ENCODE measurements around the gene USP48.

DNA sequence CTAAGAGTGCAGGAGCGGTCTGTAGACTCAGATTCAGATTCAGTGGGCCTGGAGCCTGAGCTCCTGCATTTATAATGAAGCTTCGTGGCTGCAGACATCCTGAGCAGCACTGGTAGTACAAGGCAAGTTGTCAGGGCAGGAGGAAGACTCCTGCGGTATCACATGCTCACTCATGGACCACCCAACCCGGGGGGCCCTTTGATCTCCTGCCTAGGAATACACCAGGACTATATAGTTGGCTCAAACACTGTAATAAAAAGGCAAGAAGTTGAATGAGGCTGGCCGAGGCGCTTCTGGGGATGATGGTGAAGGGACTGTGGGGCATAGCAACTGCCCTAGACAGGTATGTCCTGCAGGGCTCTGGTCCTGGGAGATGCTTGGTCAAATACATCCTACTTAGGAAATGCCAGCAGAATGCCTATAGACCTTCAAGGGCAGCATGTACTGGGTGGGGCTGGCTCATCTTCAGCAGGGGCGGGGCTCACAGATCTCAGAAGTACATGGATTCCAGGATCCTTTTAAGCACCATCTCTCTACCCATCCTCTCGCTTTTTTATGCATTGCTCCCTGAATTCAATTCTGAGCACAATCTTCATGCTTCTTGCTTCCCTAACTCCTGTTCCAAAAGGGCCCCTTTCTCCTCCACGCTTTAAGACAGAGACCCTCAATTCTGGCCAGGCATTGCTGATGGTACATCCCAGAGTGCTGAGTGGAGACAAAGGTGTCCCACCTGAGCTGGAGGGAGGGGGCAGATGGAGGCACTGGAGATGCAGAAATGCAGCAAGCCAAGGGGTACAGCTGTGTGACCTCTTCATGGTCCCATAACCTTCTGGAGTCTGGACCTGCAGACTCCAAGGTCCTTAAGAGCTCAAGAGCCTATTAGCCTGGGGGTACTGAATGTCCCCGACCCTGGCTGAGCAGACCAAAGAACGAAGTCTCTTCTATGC, 111.7 kb downstream of the USP48 start:
- no peak for TF ChIP-seq TAF1 (IDR thresholded peaks at IDR 0.05; ENCODE audit: low read depth)
- no peak for TF ChIP-seq CEBPB (IDR thresholded peaks at IDR 0.05)
- TF ChIP-seq, protein P1, sequence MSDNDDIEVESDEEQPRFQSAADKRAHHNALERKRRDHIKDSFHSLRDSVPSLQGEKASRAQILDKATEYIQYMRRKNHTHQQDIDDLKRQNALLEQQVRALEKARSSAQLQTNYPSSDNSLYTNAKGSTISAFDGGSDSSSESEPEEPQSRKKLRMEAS (IDR thresholded peaks at IDR 0.05) = no peak
- TF ChIP-seq, protein P2, sequence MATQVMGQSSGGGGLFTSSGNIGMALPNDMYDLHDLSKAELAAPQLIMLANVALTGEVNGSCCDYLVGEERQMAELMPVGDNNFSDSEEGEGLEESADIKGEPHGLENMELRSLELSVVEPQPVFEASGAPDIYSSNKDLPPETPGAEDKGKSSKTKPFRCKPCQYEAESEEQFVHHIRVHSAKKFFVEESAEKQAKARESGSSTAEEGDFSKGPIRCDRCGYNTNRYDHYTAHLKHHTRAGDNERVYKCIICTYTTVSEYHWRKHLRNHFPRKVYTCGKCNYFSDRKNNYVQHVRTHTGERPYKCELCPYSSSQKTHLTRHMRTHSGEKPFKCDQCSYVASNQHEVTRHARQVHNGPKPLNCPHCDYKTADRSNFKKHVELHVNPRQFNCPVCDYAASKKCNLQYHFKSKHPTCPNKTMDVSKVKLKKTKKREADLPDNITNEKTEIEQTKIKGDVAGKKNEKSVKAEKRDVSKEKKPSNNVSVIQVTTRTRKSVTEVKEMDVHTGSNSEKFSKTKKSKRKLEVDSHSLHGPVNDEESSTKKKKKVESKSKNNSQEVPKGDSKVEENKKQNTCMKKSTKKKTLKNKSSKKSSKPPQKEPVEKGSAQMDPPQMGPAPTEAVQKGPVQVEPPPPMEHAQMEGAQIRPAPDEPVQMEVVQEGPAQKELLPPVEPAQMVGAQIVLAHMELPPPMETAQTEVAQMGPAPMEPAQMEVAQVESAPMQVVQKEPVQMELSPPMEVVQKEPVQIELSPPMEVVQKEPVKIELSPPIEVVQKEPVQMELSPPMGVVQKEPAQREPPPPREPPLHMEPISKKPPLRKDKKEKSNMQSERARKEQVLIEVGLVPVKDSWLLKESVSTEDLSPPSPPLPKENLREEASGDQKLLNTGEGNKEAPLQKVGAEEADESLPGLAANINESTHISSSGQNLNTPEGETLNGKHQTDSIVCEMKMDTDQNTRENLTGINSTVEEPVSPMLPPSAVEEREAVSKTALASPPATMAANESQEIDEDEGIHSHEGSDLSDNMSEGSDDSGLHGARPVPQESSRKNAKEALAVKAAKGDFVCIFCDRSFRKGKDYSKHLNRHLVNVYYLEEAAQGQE (IDR thresholded peaks at IDR 0.05; ENCODE audit: low read depth) = no peak
- no peak for TF ChIP-seq RAD21 (IDR thresholded peaks at IDR 0.05; ENCODE audit: low read depth)

Measured in Ishikawa (cell line).